ENCODE results near the gene RNF5.

- TF ChIP-seq CTCF (IDR thresholded peaks at IDR 0.05 in 4 of 5, conservative IDR thresholded peaks at IDR 0.05 in 1 of 5), result no peak
- TF ChIP-seq POLR2A (IDR thresholded peaks at IDR 0.05), result no peak
Measured at GRCh38 chr6:32224696-32225095, 46.5 kb downstream of the RNF5 start.

All from gastrocnemius medialis (tissue), 4 donors.